Daoy (cell line): Measurements from ENCODE around the gene LDAF1. TPM values are rescaled to one million over a fixed set of nuclear protein-coding genes. Genes with fewer than 3 reads are reported as not detected.
"Not testable (repeated sequence)": the region's sequence is repeated elsewhere in the genome, so short reads cannot be mapped to it uniquely, and the experiment has no call there.

Experiments
- DNase-seq: peaks from one replicate; pipeline ENCODE4 v3.0.0-alpha.2; 2015; ENCODE audit warnings: low read depth
- total RNA-seq: library from RNA; depleted of rRNA; stranded (reverse); fragments of >200 nt; shearing (Covaris generic); gene quantifications from 2 replicates; pipeline ENCODE4 v1.2.3, GENCODE V29; 2014

The LDAF1 gene
- total RNA-seq, 1 experiment from 2014 or later, result 9.3 TPM

DNA sequence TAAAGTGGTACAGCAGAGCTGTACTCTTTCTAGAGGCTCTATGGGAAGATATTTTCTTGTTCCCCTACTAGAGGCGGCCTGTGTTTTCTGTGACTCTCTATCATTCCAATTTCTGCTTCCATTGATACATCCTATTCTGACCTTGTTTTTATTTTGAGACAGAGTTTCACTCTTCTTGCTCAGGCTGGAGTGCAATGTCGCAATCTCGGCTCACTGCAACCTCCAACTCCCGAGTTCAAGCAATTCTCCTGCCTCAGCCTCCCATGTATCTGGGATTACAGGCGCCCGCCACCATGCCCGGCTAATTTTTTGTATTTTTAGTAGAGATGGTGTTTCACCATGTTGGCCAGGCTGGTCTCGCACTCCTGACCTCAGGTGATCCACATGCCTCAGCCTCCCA is 36.9 kb downstream of the LDAF1 start:
- DNase-seq, result not testable (repeated sequence)

DNA sequence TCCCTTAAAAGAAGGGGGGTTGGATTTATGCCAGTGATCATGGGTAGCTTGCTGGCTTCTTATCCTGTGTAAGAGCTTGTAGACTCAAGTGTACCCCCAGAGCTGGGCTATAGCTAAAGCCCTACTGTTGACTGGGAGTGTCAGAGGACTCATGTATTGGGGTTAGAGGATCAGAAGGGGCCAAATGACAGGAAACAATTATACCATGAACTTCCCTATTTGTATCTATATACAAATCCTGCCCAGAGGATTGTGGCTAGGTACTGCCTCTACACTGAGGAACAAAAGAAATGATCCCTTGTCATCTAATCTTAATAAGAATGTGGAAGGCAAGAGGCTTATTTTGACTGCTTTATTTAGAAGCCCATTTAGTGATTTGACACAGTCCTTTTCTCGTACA is 38.6 kb downstream of the LDAF1 start:
- DNase-seq, result no peak

DNA sequence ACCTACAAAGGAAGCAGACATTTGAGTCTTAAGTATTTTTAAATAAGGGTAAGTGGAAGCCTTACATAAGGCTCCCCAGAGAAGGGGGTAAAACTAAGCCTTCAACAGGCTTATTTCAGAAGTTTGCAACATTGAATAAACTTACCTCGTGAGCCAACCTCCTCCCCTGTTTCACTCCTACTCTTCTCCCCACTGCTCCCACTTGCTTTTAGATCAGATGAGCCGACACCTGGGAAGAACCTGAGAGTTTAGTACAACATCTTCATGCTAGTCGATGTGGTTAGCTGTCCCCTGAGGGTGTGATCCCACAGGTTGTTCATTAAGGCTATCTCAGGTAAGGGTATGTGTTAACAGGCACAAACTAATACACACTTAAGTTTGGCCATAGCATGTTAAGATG is 39.1 kb downstream of the LDAF1 start:
- no peak for DNase-seq

DNA sequence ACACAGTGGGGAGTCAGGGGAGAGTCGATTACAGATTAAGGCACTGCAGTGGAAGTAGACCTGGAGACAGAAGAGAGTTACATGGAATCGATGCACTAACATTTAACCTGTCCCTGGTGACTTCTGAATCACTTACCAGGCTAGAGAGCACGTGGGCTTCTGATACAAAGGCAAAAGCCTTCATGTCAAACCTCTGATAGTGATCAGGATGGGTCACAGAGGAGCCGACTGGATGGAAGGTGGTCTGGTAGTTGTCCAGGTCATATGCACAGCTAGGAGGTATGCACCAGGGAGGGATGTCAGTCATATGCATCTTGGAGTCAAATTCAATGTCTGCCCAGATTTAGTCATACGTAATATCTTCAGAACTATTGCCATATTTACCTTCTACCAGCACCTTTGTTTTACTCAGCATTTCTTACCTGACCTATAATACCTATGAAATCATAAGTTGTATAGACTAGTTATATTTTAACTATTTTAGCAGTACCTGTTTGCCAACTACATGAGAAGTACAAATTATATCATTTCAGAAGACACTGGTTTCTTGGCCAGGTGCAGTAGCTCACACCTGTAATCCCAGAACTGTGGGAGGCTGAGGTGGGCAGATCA is 41.2 kb downstream of the LDAF1 start:
- no peak for DNase-seq

DNA sequence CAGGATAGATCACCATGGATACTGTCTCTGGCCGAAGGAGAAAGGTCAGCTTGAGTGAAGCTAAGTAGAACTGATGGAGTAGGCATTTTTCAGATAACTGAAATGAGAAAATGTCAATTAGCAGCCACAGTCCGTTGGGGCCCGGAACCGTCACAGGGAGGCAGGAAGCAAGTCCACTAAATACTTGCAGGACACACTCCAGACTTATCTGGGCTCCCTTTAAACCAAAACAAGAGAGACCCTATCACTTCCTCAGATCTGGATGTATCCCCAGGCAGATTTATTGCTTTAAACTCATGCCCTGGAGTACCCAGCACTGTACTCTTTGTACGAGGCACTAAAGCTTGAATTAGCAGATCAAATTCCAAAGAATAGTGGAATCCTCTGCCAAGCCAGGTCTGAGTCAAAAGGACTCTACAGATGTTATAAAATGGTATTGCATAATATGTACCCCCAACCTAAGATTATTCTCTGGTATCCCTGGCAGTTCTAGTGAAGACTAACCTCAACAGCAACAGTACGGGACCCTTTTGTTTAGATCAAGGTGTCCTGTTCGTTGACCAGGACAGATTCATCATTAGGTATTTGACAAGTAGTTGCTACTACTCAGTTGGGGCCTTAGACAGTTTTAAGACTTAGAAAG is 44.8 kb downstream of the LDAF1 start:
- DNase-seq, result no peak

DNA sequence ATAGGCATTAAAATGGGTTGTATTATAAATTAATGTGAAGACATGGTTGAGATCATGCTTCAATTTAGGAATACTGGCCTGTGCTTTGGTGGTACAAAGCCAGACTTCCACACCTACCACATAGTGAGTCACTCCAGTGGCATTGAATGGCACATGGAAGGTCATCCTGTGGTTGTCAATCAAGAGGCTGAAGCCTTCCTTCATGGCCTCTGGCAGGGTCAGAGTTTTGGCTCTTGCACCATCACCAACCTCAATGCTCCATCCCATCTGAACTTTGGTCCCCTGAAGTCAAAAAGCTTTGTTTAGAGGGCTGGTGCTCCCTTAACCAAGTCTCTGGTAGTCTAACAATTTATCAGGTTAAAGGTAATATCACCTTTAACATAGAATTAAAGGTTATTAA is 46.8 kb downstream of the LDAF1 start:
- no peak for DNase-seq

DNA sequence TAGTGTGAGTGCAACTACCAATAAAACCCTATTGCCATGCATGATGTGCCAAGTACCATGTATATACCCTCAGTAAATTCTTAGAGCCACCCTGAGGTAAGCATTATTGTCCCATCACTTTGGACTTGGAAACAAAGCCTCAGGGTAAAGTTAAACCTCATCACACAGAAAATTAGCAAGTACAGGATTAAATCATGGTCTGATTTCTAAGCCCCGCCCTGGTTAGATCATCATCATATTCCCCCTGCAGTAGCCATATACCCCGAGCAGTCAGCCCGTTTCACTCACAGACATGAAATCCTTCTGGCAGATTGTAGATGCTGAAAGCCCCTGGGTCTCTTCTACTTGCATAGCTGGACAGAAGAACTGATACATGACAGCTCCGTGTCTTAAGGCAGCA is 48.1 kb downstream of the LDAF1 start:
- no peak for DNase-seq

DNA sequence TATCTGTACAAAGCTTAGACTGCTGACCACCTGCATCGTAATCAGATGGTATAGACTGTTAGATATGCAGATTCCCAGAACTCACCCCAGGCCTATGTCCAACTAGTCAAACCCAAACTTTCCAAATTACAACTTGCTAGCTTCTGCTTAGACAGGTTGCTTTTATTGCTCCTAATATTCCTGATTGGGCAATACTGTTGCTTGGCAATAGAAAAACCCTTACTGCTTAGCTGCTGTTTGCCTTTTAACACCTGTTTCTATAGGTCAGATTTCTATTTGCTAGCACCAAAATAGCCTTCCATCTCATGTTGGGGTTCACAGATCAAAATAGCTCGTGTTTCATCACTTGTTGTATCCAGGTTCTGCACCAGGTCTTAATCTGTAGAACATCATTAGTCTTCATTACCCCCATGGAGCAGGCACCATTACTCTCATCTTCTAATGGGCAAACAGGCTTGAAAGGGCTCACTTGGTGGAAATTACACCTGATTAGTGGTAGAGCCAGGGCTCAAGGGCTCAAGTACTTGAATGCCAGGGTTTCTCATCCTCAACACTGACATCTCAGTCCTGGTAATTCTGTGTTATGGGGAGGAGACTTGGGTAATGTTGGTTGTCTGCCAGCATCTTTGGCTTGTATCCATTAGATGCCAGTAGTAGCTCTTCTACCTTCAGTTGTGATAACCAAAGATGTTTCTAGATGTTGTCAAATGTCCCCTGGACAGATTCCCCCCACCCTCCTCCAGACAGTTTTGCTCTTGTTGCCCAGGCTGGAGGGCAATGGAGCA is 50.2 kb downstream of the LDAF1 start:
- no peak for DNase-seq

DNA sequence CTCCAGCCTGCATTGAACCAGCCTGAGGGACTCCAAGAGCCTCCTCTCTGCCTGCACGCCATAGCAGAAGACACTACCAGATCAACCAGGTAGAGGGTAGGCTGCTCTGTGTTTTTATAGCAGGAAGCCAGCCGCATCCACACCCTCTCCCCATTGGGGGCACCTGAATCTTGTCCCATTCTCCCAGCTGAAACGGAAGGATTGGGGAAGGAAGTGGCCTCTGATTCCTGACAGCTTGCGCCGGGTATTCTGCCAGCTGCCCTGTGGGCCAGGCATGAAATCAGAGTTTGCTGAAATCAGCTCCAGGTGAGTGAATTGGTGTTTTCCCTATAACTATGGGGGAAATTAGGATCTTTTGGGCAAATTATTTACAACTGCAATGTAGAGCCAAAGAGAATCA is 53.0 kb downstream of the LDAF1 start, which contains the start of gene ZP2:
Gene ZP2, minus strand, starts transcription at position 89 of the 400 bp plus-strand sequence. Its CDS starts 27 bp downstream, at position 62.
- no peak for DNase-seq

DNA sequence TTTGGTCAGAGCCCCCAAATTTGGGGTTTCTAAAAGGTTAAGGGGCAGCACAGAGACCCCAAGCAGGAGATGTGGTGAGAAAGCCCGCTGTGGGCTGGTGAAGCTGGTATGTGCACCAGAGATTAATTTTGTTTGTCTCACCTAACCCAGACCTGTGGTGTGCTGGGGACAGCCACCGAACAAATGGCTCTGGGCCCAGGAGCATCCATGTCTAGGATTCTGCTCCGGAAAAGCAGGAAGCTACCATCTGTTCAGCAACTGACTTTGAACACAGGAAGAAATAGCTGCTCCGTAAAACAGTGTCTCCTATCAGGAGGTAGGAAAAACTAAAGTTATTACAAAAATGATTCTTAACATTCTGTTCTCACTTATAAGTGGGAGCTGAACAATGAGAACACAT is 55.6 kb downstream of the LDAF1 start:
- DNase-seq, result no peak

DNA sequence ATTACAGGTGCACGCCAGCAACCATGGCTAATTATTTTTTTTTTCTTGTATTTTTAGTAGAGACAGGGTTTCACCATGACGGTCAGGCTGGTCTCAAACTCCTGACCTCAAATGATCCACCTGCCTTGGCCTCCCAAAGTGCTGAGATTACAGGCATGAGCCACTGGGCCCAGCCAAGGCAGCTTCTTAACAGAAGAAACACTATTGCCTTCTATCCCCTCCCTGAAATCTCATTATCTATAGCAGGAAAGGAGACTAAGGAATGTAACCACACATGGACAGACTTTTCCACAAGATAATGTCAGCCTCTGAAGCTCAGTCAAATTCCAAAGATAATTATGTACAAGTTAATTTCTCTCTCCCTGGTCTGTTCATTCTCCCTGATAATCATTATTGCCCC is 58.6 kb downstream of the LDAF1 start:
- DNase-seq, result no peak

DNA sequence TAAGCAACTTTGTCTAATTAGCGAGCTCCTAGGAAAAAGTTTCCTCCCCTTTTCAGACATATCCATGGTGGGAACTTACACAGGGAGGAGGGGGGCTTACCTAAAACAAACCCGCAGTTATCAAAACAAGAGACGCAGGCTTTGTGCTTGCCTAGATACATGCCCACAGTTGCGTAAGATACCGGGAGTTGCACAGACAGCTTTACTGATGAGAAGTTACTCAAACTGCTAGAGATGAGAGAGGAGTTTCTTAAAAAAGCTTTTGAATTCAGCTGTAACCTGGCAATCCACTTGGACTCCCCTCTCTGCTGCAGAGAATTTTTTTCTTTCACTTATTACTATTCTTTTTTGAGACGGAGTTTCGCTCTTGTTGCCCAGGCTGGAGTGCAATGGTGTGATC is 59.7 kb downstream of the LDAF1 start:
- DNase-seq, result no peak

DNA sequence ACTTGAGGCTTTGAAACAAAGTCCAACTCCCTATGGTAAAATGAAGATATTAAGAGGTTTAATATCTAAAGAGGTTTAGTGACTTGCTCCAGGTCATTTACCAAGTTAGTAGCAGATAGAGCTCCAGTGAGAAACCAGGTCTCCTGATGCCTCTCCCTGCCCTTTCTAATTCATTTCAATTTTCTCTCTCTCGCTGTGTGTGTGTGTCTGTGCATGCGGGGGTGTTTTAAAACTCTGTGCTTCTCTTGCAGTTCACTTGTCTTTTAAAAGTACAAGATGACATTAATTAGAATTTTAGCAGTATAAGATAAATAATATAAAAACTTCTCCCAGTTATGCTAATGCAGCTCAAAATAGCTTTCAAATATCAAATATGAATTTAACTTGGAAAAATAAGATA is 61.1 kb downstream of the LDAF1 start:
- DNase-seq, result no peak

DNA sequence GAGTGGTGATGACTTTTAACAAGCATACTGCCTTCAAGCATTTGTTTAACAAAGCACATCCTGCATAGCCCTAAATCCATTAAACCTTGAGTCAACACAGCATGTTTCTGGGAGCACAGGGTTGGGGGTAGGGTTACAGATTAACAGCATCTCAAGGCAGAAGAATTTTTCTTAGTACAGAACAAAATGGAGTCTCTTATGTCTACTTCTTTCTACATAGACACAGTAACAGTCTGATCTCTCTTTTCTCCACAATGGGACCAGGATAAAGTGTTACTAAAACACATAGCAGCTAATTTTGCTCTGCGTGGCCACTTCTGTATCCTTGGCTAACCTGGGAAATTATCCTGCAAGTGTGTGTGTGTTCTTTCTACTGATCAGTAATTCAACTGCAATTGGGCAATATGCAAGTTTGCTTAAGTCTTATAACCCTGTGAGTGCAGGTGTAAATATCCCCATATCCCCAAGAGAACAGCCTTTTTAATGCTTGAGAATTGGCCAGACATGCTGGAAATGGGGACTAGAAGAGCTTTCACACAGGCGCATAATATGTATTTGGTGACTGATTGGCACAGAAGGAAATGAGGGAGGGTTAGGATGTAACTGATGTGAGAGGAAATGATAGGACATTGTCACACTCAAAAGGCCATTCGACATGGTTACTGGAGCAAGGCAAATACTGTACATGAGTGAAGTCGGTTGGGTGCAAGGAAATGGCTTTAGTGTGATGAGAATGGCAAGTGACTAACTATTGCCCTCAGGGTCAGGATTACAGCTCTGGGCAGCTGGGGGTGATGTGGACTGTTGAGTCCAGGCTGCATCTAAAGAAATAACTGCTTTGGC is 64.2 kb downstream of the LDAF1 start:
- DNase-seq, result no peak

DNA sequence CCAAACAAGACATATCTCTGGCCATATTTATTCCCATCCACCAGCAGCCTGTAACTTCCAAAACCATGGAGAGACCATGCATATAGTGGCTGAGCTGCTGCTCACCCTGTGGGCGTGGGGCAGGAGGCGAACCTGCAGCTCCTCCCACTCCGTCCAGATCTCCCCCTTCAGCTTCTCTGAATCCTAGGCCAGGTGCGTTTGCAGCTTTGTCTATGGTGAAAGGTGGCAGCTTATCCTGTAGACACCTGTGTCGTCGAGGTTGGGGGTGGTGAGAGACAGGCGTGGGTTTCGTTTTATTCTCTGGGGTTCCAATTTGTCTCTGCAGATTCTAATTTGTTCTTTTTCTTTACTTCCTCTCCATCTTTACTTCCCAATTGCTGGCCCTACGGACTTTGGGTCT is 65.3 kb downstream of the LDAF1 start:
- DNase-seq, result no peak

DNA sequence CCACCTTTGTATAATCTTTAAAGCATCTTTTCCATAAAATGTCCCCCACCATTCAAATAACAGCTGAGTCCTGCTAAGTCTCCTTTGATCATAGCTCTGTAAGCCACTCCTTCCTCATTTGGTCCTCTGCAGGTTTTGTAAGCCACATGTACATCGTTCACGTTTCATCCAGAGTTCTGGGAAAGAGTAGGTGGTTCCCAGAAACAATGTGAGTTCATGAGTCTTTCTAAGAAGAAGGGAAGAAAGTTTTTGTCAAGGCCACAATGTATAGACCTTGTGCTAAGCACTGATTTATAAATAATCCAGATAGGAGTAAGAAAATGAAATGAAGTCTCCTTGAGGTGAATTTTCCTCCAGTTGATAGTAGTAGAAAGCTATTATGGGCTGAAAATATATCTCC is 66.3 kb downstream of the LDAF1 start:
- DNase-seq, result no peak

DNA sequence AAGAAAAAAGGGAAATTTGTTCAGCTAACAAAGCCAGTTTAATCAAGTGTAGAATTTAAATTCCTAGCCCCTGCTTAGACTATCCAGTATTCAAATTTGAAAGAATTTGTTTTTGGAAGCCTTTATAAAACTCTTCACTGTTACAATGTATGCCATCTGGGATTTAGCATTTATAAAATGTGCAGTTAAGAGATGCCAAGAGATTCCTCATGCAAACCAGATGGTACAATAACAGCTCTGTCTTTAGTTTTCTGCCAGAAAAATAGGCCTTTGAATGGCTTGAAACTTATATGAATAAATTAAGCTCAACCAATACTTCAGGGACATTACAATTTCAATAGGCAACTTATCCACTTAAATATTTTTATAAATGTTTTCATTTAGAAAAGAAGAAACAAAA is 68.3 kb downstream of the LDAF1 start:
- no peak for DNase-seq

DNA sequence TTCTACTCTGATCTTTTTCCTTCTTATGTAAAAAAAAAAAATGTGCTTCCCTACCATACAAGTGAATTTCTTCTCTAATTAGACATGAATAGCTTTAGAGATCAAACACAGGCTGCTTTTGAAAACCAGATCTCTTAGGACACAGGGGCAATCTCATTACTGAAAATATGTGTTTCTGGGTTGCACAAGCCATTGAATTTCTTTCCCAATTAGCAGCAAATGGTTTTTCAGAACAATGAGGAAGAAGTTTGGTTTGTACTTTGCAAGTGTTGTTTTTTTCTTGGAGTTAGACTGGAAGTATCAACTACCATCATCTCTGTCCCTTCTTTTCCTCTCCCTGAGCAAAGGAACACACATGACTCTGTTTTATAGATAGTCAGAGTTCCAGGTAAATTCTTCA is 69.4 kb downstream of the LDAF1 start:
- DNase-seq, result no peak

DNA sequence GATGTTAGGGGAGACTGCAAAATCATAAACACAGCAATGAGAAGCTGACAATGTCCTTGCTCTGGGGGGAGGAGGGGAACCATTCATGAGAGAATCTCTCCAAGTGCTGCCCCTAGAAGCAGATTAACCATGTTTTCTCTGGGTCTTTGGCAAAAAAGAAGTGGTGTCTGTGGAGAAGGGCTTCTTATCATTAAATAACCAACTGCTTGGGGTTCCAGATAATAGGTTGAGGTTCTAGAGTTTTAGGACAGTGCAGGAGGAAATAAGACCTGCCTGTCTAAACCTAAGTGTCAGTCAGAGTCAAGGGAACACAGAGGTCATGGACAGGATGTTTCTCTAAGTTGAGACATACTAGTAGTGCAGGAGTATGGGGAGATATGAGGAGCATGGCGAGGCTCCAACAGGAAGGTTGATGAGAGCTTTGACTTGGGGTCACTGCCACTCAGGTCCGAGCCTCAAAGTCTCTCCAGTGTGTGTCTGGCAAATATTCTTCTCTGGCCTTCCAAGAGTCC is 69.9 kb downstream of the LDAF1 start:
- DNase-seq, result no peak
